ENCODE data around the gene ATIC. TPM values are rescaled to one million over a fixed set of nuclear protein-coding genes. Genes with fewer than 3 reads are reported as not detected.

The ATIC gene
- total RNA-seq, 1 donor from 2014 or later: 55.0 TPM

DNA sequence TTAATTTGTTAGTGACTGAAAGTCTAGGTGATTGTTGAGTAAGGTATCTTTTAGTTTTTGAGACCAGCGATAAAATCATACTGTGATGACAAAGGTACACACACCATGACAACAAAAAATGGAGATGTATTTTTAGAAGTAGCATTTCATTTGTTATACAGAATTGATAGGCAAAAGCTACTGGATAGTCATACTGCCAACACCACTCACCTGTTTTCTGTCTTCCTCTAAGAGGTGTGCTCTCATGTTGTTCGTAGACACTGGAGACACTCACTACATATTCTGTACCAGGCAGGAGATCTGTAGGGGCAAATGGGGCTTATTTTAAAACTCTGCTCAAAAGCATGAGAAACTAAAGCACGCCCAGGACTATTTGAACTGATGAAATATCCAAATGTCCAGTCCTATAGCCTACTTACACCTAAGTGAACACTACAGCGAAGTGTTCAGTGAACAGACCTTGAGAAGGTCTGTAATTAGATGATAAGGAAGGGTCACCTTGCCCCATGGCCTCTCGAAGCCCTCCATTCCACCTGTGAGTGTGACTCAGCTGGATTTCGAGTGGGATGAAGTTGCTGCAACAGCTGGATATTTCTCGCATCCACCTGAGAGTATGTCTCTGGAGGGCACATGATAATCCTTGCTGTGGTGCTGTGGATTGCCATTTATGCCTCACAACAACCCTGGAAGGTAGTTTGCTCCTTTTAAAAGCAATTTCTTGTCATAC, 76.3 kb downstream of the ATIC start:
- intact Hi-C loops (cut with DNase I): no loop called here
- ATAC-seq: no peak
- DNase-seq (ENCODE audit: missing footprints): no peak

DNA sequence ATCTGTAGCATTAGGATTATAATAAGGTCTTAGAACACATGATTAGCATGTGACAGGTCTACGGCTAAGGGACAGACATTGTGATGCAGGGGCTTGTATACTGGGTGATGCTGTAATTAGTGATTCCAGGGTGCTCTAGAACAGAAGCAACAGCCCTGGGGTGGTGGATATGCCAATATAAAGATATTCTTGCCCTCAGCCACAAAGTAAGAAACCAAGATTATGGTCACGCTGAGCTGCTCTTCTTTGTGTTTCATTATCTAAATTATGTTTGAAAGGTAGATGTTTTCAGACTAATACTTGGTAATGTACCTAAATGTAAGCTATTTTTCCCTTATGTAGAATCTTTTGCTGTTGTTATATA, 78.7 kb downstream of the ATIC start:
- no peak for DNase-seq (ENCODE audit: missing footprints)
- no peak for ATAC-seq
- intact Hi-C loops (cut with DNase I): no loop called here

DNA sequence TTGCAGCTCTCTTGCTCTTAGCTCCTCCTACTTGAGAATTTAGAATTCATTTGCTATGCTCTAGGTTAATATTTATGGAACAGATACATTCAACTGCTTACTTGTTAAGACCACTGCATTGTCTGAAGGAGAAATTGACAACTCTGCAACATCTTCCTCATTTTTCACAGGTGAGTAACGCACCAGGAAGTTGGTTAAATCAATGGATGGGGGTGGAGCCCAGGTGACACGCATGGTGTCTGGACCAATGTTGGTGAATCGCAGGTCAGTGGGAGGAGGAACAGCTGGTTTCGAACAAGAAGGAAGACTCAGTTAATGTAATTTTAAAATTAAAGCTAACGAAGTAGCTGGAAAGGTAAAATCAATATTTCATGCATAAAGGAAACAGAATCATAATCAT, 79.7 kb downstream of the ATIC start:
- intact Hi-C loops (cut with DNase I): no loop called here
- ATAC-seq (no peak), DNase-seq (ENCODE audit: missing footprints) (no peak)

DNA sequence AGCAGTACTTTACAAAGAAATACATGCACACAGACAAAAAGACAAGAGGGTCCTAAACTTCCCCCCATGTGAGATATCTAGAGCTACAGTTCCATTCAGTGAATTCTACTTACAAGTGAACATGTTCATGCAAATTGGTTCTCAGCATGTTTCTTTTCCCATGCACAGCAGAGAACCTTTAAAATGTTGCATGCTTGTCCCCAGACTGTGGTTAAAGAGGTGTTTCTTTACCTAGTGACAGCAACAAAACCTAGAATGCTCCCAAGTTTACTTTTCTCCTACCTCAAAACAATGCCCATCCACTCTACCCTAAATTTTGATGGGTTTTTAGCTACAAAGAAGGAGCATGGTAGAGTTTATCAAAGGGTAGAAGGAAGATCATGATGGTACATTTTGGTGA, 80.3 kb downstream of the ATIC start:
- intact Hi-C loops (cut with DNase I): no loop called here
- DNase-seq (ENCODE audit: missing footprints) (no peak), ATAC-seq (no peak)

DNA sequence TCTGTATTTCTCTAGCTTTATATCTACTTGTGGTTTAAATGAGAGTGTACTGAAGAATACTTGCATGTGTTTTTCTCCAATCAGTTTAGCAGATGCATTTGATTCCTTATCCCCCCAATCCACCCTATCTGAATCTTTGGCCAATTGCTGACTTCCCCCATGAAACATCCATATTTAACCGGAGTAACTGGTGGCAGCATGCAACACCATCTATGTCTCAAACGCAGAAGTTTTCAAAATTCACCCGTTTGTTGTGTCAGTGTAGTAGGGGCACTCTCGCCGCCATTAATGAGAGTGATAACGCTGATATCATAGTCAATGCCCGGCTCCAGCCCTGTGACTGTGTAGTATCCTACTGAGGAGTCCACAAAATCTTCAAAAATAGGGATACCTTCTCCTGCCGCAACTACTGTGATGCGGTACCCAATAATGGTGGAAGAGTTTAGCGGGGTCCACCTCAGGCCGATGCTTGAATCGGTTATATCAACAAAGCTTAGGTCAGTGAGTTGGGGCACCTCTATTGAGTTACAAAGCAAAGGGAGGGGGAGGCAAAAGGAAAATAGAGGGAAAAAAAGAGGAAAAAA, 80.9 kb downstream of the ATIC start:
- DNase-seq (ENCODE audit: missing footprints): no peak
- no peak for ATAC-seq
- intact Hi-C loops (cut with DNase I): no loop called here

DNA sequence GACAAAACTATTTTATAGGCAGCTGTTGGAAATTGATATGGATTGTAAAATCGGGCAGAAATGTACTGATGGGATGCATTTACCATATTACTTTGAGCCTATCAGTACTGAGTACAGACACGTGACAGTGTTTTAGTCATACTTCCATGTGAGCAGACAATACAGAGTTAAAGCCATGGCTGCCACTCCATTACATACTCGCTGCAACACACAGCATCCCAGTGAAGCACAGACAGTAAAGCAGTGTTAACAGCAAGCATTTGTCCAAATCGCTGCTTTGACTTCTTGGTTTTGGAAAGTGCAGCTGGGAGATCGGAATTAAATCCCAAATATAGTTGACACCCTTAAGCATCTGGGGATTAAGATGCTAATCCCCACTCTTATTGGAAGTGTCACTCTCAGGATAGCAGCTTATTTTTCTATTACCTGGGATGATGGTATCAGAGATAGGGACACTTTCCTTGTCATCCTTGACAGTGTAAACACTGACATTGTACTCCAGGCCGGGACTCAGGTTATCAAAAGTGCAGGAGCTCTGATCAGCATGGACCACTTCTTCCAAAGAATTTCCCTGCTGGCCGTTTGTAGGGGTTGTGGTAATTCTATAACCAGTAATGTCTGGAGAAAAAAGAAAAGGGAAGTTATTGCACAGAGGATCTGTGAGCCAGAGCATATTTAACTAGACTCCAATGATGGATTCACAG, 82.4 kb downstream of the ATIC start:
- DNase-seq (ENCODE audit: missing footprints) (no peak), ATAC-seq (no peak)
- intact Hi-C loops (cut with DNase I): no loop called here

DNA sequence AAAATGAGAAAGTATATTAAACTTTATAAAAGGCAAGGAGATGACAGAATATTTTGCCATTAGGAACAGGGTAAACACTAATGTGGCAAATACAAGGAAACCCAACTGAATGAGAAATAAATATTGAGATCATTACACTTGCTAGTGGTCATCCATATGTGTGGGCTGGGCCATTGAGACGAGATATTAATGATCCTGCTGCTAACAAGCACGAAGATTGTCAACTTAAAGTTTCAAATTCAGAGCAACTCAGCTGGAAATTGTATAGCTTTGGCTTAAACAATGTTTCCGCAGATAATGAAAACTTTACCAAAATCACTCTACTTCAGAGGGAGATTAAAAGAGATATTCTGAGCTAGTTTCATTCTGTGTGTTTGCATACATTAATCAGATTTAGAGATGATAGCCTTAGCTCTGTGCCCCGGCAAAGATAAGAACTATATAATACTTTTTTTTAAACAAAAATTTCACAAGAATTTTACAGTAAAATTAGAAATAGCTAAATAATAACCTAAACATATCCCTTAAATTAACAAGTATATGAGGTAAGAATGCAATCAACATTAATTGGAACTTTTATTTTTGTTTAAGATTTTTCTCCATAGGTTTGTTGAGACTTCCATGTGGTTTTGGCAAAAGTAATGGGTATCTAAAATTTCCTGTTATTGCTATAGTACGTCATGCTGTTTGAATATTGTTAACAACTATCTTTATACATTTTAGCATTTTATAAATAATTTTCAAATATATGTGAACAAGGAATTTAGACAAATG, 84.0 kb downstream of the ATIC start:
- intact Hi-C loops (cut with DNase I): no loop called here
- ATAC-seq (no peak), DNase-seq (ENCODE audit: missing footprints) (no peak)

DNA sequence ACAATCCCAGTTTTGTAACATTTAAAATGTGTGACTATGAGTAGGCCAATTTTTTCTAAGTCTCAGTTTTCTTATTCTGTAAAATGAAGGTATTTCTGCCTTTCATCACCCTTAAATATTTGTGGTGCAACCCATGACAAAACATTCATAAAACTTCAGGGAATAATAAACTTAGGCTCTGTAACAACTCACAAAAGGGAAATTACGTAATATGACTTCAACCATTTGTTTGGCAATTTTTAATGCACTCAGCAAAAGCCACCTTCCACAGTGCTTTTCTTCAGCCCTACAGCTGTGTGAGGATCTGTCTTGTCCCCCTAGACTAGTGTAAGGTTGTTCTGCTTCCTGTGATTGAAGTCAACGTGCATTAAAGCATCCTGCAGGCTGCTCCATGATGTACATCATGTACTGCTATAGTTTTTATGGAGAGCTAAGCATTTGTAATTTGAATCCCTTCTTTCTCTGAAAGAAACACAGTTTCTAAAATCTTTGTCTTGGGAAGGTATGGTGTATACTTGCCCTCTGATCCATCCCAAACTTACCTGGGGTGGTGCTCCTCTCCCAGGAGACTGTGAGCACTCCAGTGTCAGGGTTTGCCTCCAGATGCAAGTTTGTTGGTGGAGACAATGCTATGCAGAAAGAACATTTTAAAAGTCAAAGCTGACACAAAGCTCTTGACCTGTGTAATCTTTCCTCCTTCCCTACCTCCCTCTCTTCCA, 84.9 kb downstream of the ATIC start:
- ATAC-seq: peak; percentile 74
- intact Hi-C loops (cut with DNase I): no loop called here

DNA sequence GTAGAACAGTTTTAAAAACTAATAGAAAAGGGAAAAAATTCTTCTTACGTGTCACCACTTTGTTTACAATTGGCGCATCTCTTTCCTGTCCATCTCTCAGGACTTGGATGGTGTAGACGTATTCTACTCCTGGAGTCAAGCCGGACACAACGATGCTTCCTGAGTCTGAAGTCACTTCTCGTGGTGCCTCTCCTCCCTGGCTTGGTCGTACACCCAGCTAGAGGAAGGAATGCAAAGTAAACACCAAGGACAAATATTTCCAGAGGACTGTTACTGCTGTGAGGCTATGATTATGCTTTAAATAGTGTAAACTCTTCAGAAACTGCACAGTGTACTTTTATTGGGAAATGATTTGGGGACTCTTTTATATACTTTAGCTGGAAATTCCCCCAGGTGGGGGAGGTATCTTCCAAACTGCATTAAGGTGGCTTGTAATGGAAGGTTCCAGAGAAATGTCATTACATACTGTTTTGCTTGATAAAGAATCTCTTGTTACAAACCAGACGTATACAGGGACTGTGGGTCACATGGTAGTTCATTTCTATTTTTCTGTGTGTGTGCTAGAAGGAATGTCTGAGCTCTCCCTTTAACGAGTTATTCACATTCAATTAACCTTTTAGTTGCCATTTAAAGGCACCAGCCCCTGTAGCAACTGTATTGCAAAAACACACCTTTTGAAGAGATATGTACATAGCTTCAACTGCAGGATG, 85.9 kb downstream of the ATIC start:
- intact Hi-C loops (cut with DNase I): no loop called here
- ATAC-seq: peak; percentile 39
- no peak for DNase-seq (ENCODE audit: missing footprints)

More for the DNA sequence above, 84.9 kb downstream of the ATIC start:
- DNase-seq (ENCODE audit: missing footprints): no peak

DNA sequence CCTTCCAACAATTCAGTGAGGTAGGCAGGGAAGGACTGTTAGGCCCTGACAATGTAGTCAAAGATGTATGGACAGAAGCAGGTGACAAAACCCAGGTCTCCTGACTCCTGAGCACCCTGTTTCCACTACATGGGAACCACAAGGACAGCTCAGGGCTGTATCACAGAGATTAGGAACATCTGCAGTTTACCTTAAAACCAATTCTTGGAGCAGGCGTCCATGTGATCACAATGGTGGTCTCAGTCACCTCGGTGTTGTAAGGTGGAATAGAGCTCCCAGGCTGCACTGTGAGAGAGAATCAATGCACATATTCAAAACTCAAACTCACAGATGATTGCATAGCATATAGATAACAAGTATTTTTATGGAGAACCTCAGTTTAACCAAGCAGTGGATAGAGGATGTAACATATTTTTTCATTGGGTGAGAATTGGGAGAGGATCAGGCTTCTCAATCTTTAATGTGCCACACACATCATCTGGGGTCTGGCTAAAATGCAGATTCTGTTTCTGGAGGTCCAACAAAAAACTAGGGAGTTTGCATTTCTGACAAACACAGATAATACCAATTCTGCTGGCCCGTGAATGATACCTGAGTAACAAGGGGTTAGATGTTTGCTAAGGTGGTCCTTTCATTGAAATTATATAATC, 87.3 kb downstream of the ATIC start:
- DNase-seq (ENCODE audit: missing footprints): no peak
- intact Hi-C loops (cut with DNase I): no loop called here
- ATAC-seq: no peak

Other genes with a start within 250 kb of the ATIC start
- gene ABCA12, start 173.4 kb upstream of the ATIC start, total RNA-seq: not detected
- gene FN1, start 124.0 kb downstream of the ATIC start, total RNA-seq: 92.2 TPM